NB4 (cell line): ENCODE results near the gene ZNF775.

Experiments
- POLR2A ChIP-seq: IDR thresholded peaks from 2 replicates; pipeline ENCODE4 v1.6.1; 2011; ENCODE audit warnings: mild to moderate bottlenecking; ENCODE audit not compliant: insufficient read length; ENCODE audit errors: extremely low read depth
- TF ChIP-seq, protein P1 (sequence below): IDR thresholded peaks from one replicate; pipeline ENCODE4 v1.5.1; 2012; ENCODE audit warnings: low read depth, low read length

DNA sequence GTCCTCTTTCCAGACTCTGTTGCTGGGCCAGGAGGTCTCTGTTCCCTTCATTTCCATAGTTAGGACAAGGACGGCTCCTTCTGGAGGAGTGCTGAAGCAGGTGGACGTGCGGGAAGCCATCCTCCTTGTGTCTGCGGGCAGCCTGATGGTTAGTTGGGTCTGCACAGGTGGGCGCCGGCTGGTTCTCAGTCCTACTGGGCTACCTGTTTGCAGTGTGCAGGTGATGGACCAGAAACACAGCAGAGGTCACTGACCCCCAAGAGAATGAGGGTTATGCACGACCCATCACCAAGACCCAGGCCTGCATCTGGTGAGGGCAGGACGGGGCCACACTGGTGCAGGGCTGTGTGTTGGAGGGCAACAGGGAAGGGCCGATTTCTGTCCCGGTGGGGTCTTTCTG lies 45.5 kb upstream of the ZNF775 start:
- TF ChIP-seq, protein P1, sequence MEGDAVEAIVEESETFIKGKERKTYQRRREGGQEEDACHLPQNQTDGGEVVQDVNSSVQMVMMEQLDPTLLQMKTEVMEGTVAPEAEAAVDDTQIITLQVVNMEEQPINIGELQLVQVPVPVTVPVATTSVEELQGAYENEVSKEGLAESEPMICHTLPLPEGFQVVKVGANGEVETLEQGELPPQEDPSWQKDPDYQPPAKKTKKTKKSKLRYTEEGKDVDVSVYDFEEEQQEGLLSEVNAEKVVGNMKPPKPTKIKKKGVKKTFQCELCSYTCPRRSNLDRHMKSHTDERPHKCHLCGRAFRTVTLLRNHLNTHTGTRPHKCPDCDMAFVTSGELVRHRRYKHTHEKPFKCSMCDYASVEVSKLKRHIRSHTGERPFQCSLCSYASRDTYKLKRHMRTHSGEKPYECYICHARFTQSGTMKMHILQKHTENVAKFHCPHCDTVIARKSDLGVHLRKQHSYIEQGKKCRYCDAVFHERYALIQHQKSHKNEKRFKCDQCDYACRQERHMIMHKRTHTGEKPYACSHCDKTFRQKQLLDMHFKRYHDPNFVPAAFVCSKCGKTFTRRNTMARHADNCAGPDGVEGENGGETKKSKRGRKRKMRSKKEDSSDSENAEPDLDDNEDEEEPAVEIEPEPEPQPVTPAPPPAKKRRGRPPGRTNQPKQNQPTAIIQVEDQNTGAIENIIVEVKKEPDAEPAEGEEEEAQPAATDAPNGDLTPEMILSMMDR: no peak
- no peak for TF ChIP-seq POLR2A
